Esophagus (tissue), 2 donors: ENCODE results near the gene CSNK1D. TPM values are rescaled to one million over a fixed set of nuclear protein-coding genes. Genes with fewer than 3 reads are reported as not detected.
"Not testable (repeated sequence)": the region's sequence is repeated elsewhere in the genome, so short reads cannot be mapped to it uniquely, and the experiment has no call there.

Experiments
- H3K27ac ChIP-seq, 2 donors: one replicate each; pipeline ENCODE4 v1.5.1; 2013; ENCODE audit warnings: low read depth in 2 of 2, mild to moderate bottlenecking in 2 of 2, inconsistent platforms in 1 of 2, low read length in 1 of 2, moderate library complexity in 1 of 2
- H3K27me3 ChIP-seq, 2 donors: one replicate each; pipeline ENCODE4 v1.6.1; 2013; ENCODE audit warnings: low read length in 2 of 2, control low read depth in 1 of 2, mild to moderate bottlenecking in 1 of 2; ENCODE audit not compliant: insufficient read depth in 2 of 2, control insufficient read depth in 1 of 2
- H3K36me3 ChIP-seq, 2 donors: one replicate each; pipeline ENCODE4 v1.6.1; 2013; ENCODE audit warnings: low read length in 1 of 2; ENCODE audit not compliant: control insufficient read depth in 2 of 2, insufficient read depth in 2 of 2
- H3K4me1 ChIP-seq, 2 donors: one replicate each; pipeline ENCODE4 v1.6.1; 2013; ENCODE audit warnings: low read length in 1 of 2; ENCODE audit not compliant: control insufficient read depth in 2 of 2, insufficient read depth in 2 of 2
- H3K4me3 ChIP-seq, 2 donors: one replicate each; pipeline ENCODE4 v1.5.1; 2013; ENCODE audit warnings: low read length in 2 of 2, mild to moderate bottlenecking in 2 of 2, low read depth in 1 of 2, moderate library complexity in 1 of 2
- H3K9me3 ChIP-seq, 2 donors: one replicate each; pipeline ENCODE4 v1.6.1; 2013; ENCODE audit warnings: mild to moderate bottlenecking in 2 of 2, low read depth in 1 of 2, low read length in 1 of 2, moderate library complexity in 1 of 2; ENCODE audit not compliant: control insufficient read depth in 2 of 2, insufficient read depth in 1 of 2
- WGBS, 2 donors: extraction: QIAGEN DNeasy Blood & Tissue Kit; methylation state at CpG; one replicate each; pipeline ENCODE4 v1.1.7; 2013; 5-methylcytosine and 5-hydroxymethylcytosine counted together
- polyA plus RNA-seq, 2 donors: library from polyadenylated mRNA; stranded (reverse); fragments of 200-250 nt; gene quantifications; one replicate each; pipeline ENCODE4 v1.2.3, GENCODE V29; 2013
- donor health status: healthy with polysubstance abuse.
- donor health status: Bipolar disorder and iron deficiency.

CSNK1D gene
- polyA plus RNA-seq, 2 donors: 63.7 to 79.6 TPM

GRCh38 chr17:82263641-82264040 is 9.9 kb downstream of the CSNK1D start:
- Histone ChIP-seq H3K27me3 (no peaks in the 10 kb centered on the region), H3K4me1 (peaks cover 2 to 14% of the 10 kb centered on the region in 2 donors), H3K9me3 (no peaks in the 10 kb centered on the region), H3K36me3 (peaks cover 15 to 56% of the 10 kb centered on the region in 2 donors), H3K27ac (peak overlapping the region in 1 of 2 donors; percentile 11), H3K4me3 (no peak overlapping the region)
- 78 to 81% methylated on average over 9 of the region's 9 CpGs for WGBS, 2 donors

DNA sequence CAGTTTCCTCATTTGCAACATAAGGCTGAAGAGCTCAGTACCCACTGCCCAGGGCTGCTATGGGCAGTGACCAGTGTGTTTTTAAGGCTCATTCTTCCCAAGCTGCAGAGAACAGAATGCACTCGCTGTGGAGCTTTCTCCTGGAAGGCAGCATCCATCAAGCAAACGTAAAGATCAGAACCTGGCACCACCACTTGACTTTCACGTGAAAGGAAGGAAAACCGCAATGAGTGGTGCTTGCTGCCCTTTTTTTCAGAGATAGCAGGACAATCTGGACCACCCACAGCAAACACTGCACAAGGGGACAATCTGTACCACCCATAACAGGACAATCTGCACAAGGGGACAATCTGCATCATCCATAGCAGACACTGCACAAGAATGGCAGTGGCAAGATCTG is 11.2 kb downstream of the CSNK1D start:
- H3K4me1 ChIP-seq: peaks cover 0 to 8% of the 10 kb centered on the region in 2 donors
- no peaks in the 10 kb centered on the region for H3K27me3 ChIP-seq
- H3K9me3 ChIP-seq: no peaks in the 10 kb centered on the region
- WGBS, 2 donors: 70 to 73% methylated on average over 4 of the region's 4 CpGs
- H3K36me3 ChIP-seq: peaks cover 15 to 57% of the 10 kb centered on the region in 2 donors
- H3K4me3 ChIP-seq: no peak overlapping the region
- H3K27ac ChIP-seq: peak overlapping the region in 1 of 2 donors; percentile 19

DNA sequence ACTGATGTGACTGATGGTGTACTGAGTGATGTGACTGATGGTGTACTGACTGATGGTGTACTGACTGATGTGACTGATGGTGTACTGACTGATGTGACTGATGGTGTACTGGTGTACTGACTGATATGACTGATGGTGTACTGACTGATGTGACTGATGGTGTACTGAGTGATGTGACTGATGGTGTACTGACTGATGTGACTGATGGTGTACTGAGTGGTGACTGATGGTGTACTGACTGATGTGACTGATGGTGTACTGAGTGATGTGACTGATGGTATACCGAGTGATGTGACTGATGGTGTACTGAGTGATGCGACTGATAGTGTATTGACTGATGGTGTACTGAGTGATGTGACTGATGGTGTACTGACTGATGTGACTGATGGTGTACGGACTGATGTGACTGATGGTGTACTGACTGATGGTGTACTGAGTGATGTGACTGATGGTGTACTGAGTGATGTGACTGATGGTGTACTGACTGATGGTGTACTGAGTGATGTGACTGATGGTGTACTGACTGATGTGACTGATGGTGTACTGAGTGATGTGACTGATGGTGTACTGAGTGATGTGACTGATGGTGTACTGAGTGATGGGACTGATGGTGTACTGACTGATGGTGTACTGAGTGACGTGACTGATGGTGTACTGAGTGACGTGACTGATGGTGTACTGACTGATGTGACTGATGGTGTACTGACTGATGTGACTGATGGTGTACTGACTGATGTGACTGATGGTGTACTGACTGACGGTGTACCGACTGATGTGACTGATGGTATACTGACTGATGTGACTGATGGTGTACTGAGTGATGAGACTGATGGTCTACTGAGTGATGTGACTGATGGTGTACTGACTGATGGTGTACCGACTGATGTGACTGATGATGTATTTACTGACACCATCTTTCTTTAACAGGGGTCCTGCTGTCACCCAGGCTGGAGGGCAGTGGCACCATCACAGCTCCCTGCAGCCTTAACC is 13.2 kb downstream of the CSNK1D start:
- H3K27me3 ChIP-seq, H3K4me1 ChIP-seq, H3K4me3 ChIP-seq, H3K27ac ChIP-seq, H3K9me3 ChIP-seq: not testable (repeated sequence)
- WGBS, 2 donors: 91 to 95% methylated on average over 8 of the region's 8 CpGs
- H3K36me3 ChIP-seq: peaks cover 20 to 53% of the 10 kb centered on the region in 2 donors

- Histone ChIP-seq H3K9me3 (no peaks in the 10 kb centered on the region), H3K4me3 (no peak overlapping the region), H3K36me3 (peaks cover 16 to 48% of the 10 kb centered on the region in 2 donors), H3K27ac (no peak overlapping the region), H3K4me1 (peaks cover 0 to 2% of the 10 kb centered on the region in 2 donors), H3K27me3 (no peaks in the 10 kb centered on the region)
- 73 to 76% methylated on average over 5 of the region's 5 CpGs for WGBS, 2 donors
Observed at GRCh38 chr17:82258555-82258954, 14.9 kb downstream of the CSNK1D start.

GRCh38 chr17:82257473-82257872 is 16.0 kb downstream of the CSNK1D start:
- H3K9me3 ChIP-seq: no peaks in the 10 kb centered on the region
- H3K27me3 ChIP-seq: no peaks in the 10 kb centered on the region
- H3K4me1 ChIP-seq: peaks cover 0 to 2% of the 10 kb centered on the region in 2 donors
- H3K36me3 ChIP-seq: peaks cover 19 to 52% of the 10 kb centered on the region in 2 donors
- H3K4me3 ChIP-seq: no peak overlapping the region
- H3K27ac ChIP-seq: peak overlapping the region in 1 of 2 donors; percentile 7
- 57 to 61% methylated on average over 10 of the region's 10 CpGs for WGBS, 2 donors

GRCh38 chr17:82256242-82256885 is 17.1 kb downstream of the CSNK1D start:
- peaks cover 19 to 54% of the 10 kb centered on the region in 2 donors for H3K36me3 ChIP-seq

GRCh38 chr17:82255402-82255972 is 18.0 kb downstream of the CSNK1D start:
- no peak overlapping the region for H3K27ac ChIP-seq

More at GRCh38 chr17:82256242-82256885, 17.1 kb downstream of the CSNK1D start:
- Histone ChIP-seq H3K4me3 (no peak overlapping the region), H3K27me3 (no peaks in the 10 kb centered on the region), H3K4me1 (peaks cover 0 to 2% of the 10 kb centered on the region in 2 donors), H3K27ac (no peak overlapping the region), H3K9me3 (no peaks in the 10 kb centered on the region)
- WGBS, 2 donors: 92 to 94% methylated on average over 14 of the region's 14 CpGs

DNA sequence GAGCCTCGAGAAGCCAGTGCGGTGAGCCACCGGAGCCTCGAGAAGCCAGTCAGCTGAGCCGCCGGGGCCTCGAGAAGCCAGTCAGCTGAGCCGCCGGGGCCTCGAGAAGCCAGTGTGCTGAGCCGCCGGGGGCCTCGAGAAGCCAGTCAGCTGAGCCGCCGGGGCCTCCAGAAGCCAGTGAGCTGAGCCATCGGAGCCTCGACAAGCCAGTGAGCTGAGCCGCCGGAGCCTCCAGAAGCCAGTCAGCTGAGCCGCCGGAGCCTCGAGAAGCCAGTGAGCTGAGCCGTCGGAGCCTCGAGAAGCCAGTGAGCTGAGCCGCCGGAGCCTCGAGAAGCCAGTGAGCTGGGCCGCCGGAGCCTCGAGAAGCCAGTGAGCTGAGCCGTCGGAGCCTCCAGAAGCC is 18.8 kb downstream of the CSNK1D start:
- not testable (repeated sequence) for H3K27ac ChIP-seq, H3K27me3 ChIP-seq, H3K4me3 ChIP-seq, H3K4me1 ChIP-seq, H3K9me3 ChIP-seq
- WGBS, 2 donors: 98% methylated on average over 30 to 33 of the region's 33 CpGs
- peaks cover 25 to 54% of the 10 kb centered on the region in 2 donors for H3K36me3 ChIP-seq

More at GRCh38 chr17:82255402-82255972, 18.0 kb downstream of the CSNK1D start:
- 83 to 86% methylated on average over 15 of the region's 15 CpGs for WGBS, 2 donors
- Histone ChIP-seq H3K9me3 (no peaks in the 10 kb centered on the region), H3K27me3 (no peaks in the 10 kb centered on the region), H3K4me1 (peaks cover 0 to 2% of the 10 kb centered on the region in 2 donors), H3K4me3 (no peak overlapping the region), H3K36me3 (peaks cover 25 to 54% of the 10 kb centered on the region in 2 donors)

DNA sequence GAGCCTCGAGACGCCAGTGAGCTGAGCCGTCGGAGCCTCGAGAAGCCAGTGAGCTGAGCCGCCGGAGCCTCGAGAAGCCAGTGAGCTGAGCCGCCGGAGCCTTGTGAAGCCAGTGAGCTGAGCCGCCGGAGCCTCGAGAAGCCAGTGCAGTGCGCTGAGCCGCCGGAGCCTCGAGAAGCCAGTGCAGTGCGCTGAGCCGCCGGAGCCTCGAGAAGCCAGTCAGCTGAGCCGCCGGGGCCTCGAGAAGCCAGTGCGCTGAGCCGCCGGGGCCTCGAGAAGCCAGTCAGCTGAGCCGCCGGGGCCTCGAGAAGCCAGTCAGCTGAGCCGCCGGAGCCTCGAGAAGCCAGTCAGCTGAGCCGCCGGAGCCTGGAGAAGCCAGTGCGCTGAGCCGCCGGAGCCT is 19.4 kb downstream of the CSNK1D start:
- not testable (repeated sequence) for H3K4me3 ChIP-seq, H3K4me1 ChIP-seq, H3K27ac ChIP-seq, H3K27me3 ChIP-seq, H3K9me3 ChIP-seq
- WGBS, 2 donors: 98% methylated on average over 39 of the region's 39 CpGs
- peaks cover 28 to 56% of the 10 kb centered on the region in 2 donors for H3K36me3 ChIP-seq
